HG03575 (cell line): ENCODE measurements around the gene JDP2.

Experiments used
- ATAC-seq: cut with Tn5 transposase; IDR thresholded peaks from one replicate; pipeline ENCODE4 v1.9.1; 2021; ENCODE audit not compliant: unreplicated experiment, insufficient number of reproducible peaks, low FRiP score; ENCODE audit errors: extremely low read depth

JDP2 gene

DNA sequence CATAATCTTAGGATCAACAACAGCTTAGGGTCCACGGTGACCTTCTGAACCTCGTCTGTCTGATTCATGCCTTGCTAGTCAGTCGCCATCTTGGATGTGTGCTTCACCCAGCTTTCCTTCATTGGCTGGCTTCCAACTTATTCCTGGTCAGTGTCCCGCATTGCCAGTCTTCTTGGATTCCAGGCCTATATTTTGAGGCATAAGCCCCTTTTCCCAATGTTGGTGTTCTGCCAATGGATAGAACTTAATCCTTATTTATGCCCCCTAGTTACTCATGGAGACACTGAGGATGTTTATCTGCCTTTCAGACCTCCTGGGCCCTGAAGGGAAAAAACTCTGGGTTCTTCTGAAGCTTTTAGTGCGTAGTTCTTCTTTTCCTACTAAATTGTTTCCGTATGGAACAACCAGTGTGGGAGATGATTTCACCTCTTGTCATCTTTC lies 5.8 kb downstream of the JDP2 start:
- ATAC-seq, result no peak

- ATAC-seq, result no peak
Observed at GRCh38 chr14:75434138-75434889, 6.5 kb downstream of the JDP2 start.

DNA sequence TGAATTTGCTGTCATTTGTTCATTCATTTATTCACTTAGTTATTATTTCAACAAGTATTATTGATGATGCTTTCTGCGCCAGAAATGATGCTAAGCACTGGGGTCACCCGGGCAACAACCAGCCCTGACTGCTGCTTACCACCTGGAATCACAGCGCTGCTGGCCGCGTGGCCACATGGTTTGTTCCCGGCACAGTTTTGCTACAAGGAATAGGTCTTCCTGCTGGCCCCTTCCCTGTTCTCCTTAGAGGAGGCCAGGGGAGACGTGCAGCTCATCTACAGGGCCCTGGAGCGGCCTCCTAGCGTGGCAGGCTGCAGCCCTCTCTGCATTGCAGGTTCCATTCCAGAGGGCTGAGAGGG lies 7.0 kb downstream of the JDP2 start:
- ATAC-seq, result no peak

GRCh38 chr14:75435473-75435872 lies 7.7 kb downstream of the JDP2 start:
- no peak for ATAC-seq

DNA sequence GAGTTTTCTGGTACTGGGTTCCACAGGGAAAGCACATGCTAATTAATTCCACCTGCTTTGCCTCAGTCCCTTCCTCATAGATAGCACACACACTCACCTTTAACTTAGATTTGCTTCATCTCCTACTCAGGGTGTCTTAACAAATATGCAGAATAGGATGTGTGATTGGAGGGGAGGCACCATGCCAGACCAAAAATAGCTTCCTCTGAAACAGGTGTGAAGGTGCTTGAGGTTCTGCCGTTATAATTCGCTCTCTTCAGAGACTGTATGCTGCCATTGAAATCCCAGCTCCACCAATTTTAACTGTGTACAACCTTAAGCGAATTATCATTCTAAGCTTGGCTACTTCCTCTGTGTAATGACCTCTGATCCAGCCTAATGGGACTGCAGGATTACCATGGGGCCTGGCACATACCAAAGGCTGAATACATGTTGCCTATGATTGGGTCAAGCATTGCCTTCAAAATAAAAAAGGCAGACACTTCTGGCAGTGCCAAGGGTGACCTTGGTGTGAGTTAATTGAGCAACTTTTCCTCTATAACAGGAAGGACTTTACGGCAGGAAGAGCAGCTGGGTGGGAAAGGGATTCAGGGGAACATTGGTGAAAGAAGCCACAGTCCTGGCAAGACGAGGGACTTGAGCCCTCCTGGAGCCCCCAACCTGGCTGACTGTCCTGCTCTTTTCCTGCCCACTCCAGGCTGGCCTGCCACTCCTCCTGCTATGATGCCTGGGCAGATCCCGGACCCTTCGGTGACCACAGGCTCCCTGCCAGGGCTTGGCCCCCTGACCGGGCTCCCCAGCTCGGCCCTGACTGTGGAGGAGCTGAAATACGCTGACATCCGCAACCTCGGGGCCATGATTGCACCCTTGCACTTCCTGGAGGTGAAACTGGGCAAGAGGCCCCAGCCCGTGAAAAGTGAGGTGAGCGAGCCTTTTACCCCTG lies 9.7 kb downstream of the JDP2 start:
- no peak for ATAC-seq

GRCh38 chr14:75438486-75439080 lies 10.8 kb downstream of the JDP2 start:
- ATAC-seq, result no peak

- ATAC-seq, result no peak
Observed at GRCh38 chr14:75439989-75440388, 12.2 kb downstream of the JDP2 start.

DNA sequence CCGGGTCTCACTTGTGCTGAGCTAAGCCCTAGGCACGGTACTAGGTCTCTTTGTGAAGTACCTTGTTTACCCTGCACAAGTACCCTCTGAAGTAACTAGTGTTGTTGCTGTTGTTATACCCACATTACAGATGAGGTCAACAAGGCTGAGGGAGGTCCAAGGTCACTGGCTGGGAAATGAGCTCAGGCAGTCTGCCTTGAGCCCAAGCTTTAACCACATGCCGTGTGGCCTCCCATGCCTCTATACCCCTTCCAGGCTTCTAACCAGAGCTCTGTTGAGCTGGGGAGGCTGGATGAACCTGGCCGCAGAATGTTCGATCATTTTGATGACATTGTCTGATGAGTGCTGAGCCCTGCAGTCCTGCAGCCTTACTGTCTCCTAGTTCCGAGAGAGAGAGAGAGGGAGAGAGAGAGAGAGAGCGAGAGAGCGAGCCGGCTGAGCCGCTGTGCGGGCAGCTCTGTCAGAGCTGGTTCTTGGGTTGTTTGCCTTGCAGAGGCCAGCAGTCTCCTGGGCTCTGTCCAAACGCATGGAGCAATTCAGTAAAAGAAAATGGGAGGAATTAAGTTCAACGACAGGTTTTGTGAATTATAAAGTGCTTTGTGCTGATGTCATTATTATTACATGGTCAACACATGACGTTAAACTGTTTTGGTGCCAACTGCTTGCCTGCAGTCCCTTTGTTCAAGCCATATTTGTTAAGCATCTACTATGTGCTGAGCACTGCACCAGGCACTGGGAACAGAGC lies 13.1 kb downstream of the JDP2 start:
- no peak for ATAC-seq

DNA sequence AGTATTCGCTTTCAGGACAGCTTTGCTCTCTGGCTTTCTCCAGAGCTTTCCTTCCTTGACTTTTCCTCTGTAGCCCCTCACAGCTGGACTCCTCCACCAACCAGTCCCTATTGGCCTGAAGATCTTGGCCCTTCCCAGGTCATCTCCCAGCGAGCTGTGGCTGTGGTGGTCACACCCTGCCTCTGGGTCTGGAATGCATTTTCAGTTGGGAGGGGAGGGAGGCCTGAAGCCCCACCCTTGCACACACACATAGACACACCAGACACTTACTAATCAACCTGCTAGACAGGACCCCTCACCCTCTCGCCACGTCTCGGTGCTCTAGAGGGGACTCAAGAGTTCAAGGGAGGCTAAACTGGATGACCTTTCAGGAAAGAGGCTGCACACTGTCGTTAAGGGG lies 13.9 kb downstream of the JDP2 start:
- no peak for ATAC-seq

- ATAC-seq, result no peak
Observed at GRCh38 chr14:75442166-75442565, 14.3 kb downstream of the JDP2 start.

DNA sequence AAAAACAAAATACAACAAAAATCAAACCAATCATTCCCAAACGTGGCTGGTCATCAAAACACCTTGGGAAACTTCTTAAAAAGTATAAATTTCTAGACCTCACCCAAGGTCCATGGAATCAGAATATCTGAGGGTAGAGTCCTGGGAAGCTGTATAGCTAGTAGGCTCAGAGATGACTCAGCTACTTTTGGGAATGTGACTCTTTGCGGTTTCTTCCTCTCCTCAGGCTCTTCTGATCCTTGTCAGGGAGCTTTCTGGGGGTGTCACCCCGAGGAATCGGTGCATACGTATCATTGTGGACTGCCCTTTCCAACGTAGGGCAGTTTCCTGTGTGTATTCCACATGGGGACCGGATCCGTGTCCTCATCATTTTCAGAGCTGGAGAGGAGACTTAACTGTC lies 14.8 kb downstream of the JDP2 start:
- ATAC-seq, result no peak

DNA sequence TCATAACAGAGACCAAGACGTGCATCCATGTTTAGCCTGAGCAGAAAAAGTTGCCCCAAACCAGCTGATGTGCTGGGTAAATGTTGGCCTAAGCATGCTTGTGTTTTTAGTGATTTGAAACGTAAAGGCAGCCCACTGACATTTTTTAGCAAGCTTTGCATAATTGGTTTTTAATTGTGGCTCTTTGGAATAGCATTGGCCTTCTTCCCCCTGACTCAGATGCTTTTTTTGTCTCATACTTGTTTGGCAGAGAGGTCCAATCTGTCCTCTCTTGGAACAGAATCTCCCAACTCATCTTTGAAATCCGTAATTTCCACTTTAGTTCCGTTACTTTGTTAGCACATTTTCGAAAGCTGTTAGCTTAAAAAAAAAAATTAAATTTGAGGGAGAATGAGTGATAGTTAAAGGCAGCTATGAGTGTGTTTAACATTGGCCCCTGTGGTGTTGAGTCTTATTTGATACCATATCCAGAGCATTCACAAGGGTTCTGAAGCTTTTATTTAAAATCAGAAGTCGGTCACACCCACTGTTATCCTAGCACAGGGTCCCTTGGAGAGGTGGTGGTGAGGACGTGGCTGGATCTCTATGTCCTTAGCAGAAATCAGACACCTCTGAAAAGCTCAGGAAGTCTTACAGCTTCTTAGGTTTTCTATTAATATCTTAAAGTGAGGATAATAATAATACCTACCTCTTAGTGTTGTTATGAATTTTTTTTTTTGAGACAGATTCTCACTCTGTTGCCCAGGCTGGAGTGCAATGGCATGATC lies 15.6 kb downstream of the JDP2 start:
- ATAC-seq, result no peak

GRCh38 chr14:75445236-75445635 lies 17.4 kb downstream of the JDP2 start:
- ATAC-seq, result no peak

DNA sequence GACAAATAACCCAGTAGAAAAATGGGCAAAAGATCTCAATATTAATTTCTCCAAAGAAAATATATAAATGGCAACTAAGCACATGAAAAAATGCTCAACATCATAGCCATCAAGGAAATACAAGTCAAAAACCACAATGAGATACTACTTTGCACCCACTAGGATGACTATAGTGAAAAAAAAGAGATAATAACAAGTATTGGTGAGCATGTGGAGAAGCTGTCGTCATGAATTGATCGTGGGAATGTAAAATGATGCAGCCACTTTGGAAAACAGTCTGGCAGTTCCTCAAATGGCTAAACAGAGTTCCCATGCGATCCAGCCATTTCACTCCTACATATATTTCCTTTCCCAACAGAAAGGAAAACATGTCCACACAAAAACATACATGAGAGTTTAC lies 18.1 kb downstream of the JDP2 start:
- no peak for ATAC-seq

GRCh38 chr14:75446447-75446846 lies 18.6 kb downstream of the JDP2 start:
- ATAC-seq, result no peak

GRCh38 chr14:75448209-75448608 lies 20.4 kb downstream of the JDP2 start:
- ATAC-seq, result no peak

DNA sequence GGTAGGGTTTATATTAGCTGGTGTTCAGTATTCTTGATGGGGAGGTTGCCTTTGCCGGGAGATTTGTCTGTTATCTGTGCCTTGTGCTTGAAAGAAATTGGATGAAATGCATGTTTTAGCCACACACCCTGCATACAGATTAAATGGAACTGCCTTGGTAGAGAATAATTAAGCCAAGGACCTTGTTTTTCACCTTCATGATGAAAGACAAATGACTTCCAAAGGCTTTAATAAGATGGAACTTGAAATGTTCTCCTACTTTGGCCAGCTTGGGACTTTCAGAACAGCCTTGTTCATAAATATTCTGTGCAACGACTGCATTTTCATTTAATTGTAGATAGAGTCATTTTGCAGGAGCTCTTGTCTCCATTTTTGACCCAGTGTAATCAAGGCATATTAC lies 21.2 kb downstream of the JDP2 start:
- no peak for ATAC-seq

DNA sequence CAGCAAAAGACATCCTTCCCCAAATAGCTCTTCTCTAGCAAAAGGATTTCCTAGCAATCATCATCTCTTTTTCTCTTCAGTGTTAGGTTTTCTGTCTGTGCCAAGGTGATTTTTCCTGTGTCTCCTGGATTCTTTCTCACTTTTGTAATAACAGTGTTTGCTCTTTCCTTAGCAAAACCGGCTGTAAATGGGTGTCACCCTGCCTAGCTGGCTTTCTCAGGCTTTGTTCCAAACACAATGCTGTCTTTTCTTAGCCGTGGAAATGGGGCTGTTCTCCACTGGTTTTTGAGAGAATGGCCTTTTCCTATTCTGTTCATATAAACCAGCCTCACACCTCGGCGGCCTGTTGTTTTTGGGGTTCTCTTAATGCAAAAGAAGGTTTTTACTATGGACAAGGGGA lies 21.9 kb downstream of the JDP2 start:
- no peak for ATAC-seq
